Fibroblast of the conjunctiva (primary cell): Measurements from ENCODE around the gene SCAI.
"Not testable (repeated sequence)": the region's sequence is repeated elsewhere in the genome, so short reads cannot be mapped to it uniquely, and the experiment has no call there.

ENCODE experiments used
- DNase-seq: peaks from one replicate; pipeline ENCODE4 v3.0.0-alpha.2; 2010; ENCODE audit warnings: low read depth

SCAI gene

GRCh38 chr9:125150349-125151245 is 7.3 kb upstream of the SCAI start:
- DNase-seq: no peak

GRCh38 chr9:125147401-125147951 is 4.1 kb upstream of the SCAI start:
- no peak for DNase-seq

GRCh38 chr9:125146247-125146646 is 2.9 kb upstream of the SCAI start:
- DNase-seq: peak; percentile 88

GRCh38 chr9:125145425-125145824 is 2.1 kb upstream of the SCAI start:
- no peak for DNase-seq

GRCh38 chr9:125142560-125143376 is 560 bp downstream of the SCAI start:
- DNase-seq: no peak

- no peak for DNase-seq
These were observed 1.6 kb downstream of the SCAI start for GRCh38 chr9:125141751-125142150.

- DNase-seq: no peak
These were observed 2.1 kb downstream of the SCAI start for GRCh38 chr9:125141251-125141650.

GRCh38 chr9:125140576-125140975 is 2.8 kb downstream of the SCAI start:
- DNase-seq: no peak

- DNase-seq: peak; percentile 51
These were observed 6.1 kb downstream of the SCAI start for GRCh38 chr9:125137200-125137599.

GRCh38 chr9:125134976-125135375 is 8.4 kb downstream of the SCAI start:
- DNase-seq: no peak

GRCh38 chr9:125133403-125134329 is 9.7 kb downstream of the SCAI start:
- no peak for DNase-seq

- DNase-seq: no peak
These were observed 11.6 kb downstream of the SCAI start for GRCh38 chr9:125131778-125132177.

GRCh38 chr9:125126019-125126746 is 17.1 kb downstream of the SCAI start:
- peak; percentile 98 for DNase-seq

- DNase-seq: no peak
These were observed 17.8 kb downstream of the SCAI start for GRCh38 chr9:125125523-125125922.

GRCh38 chr9:125121146-125121545 is 22.2 kb downstream of the SCAI start:
- no peak for DNase-seq

- no peak for DNase-seq
These were observed 23.6 kb downstream of the SCAI start for GRCh38 chr9:125119643-125120286.

- not testable (repeated sequence) for DNase-seq
These were observed 24.6 kb downstream of the SCAI start for GRCh38 chr9:125118696-125119095.

- not testable (repeated sequence) for DNase-seq
These were observed 28.8 kb downstream of the SCAI start for GRCh38 chr9:125114503-125114902.

GRCh38 chr9:125110464-125110863 is 32.9 kb downstream of the SCAI start:
- no peak for DNase-seq

- not testable (repeated sequence) for DNase-seq
These were observed 34.8 kb downstream of the SCAI start for GRCh38 chr9:125108541-125108940.
